ENCODE data around the gene BAHCC1.

GRCh38 chr17:81431545-81432482 lies 36.6 kb downstream of the BAHCC1 start:
- TF ChIP-seq POLR2AphosphoS5 (IDR thresholded peaks at IDR 0.05; ENCODE audit: low read depth, low read length) = no peak
- no peak for TF ChIP-seq POLR2A (IDR thresholded peaks at IDR 0.05; ENCODE audit: low read depth, low read length)
- TF ChIP-seq TAF1 (IDR thresholded peaks at IDR 0.05; ENCODE audit: borderline replicate concordance, low read depth, low read length) = no peak

Data from GM12892 (cell line).